Testis (tissue), 2 donors: ENCODE data around the gene CTDSPL.

Experiments used
- CTCF ChIP-seq, 3 experiments: fragments of 450-650 bp in 2 of 3; fragments of 200-600 bp in 1 of 3; sonication (generic) in 1 of 3; IDR thresholded peaks; one replicate each; pipeline ENCODE4 v1.5.1; 2016 to 2019; ENCODE audit warnings: antibody characterized with exemption in 3 of 3, mild to moderate bottlenecking in 2 of 3, moderate library complexity in 1 of 3
- POLR2A ChIP-seq: fragments of 450-650 bp; IDR thresholded peaks from one replicate; pipeline ENCODE4 v1.6.1; 2017; ENCODE audit warnings: antibody characterized with exemption, mild to moderate bottlenecking, moderate library complexity

- TF ChIP-seq POLR2A (no peak), CTCF (IDR thresholded peaks at IDR 0.05) (no peak)
Observed at GRCh38 chr3:37987751-37988179, 126.1 kb downstream of the CTDSPL start.
